H1 (cell line): ENCODE data around the gene PEX5L.

ENCODE experiments used
- BACH1 ChIP-seq: IDR thresholded peaks from 2 replicates; pipeline ENCODE4 v1.6.1; 2012; ENCODE audit warnings: low read length, improper control_type of control experiment
- CBX8 ChIP-seq: fragments of 300-800, 300-1000 bp; sonication (generic); IDR thresholded peaks from 2 replicates; pipeline ENCODE4 v1.7.1; 2016; ENCODE audit warnings: low read depth, low read length, borderline replicate concordance
- CREB1 ChIP-seq: IDR thresholded peaks from 2 replicates; pipeline ENCODE4 v1.6.1; 2012; ENCODE audit warnings: inconsistent platforms
- EP300 ChIP-seq, 2 experiments: IDR thresholded peaks; 1 replicate in 1 of 2; 2 replicates in 1 of 2; pipeline ENCODE4 v1.6.1; 2011 to 2012; ENCODE audit warnings: low read depth in 2 of 2, low read length in 2 of 2, mild to moderate bottlenecking in 2 of 2, borderline replicate concordance in 1 of 2, inconsistent platforms in 1 of 2, moderate library complexity in 1 of 2
- EZH2 ChIP-seq: fragments of 200-600 bp; sonication (generic); IDR thresholded peaks from 2 replicates; pipeline ENCODE4 v1.7.1; 2012; ENCODE audit warnings: low read depth, mild to moderate bottlenecking, moderate library complexity, low read length, inconsistent platforms; ENCODE audit not compliant: severe bottlenecking
- GTF2F1 ChIP-seq: IDR thresholded peaks from 2 replicates; pipeline ENCODE4 v1.6.1; 2012; ENCODE audit warnings: low read depth, low read length, improper control_type of control experiment, borderline replicate concordance
- POLR2A ChIP-seq, 2 experiments: IDR thresholded peaks; 1 replicate in 1 of 2; 2 replicates in 1 of 2; pipeline ENCODE4 v1.6.1; 2011; ENCODE audit warnings: low read depth in 2 of 2, low read length in 2 of 2, mild to moderate bottlenecking in 2 of 2; ENCODE audit errors: control extremely low read depth in 1 of 2
- POLR2AphosphoS5 ChIP-seq: IDR thresholded peaks from 2 replicates; pipeline ENCODE4 v1.6.1; 2011; ENCODE audit warnings: low read depth, low read length
- RFX5 ChIP-seq: IDR thresholded peaks from 2 replicates; pipeline ENCODE4 v1.6.1; 2011; ENCODE audit warnings: low read depth, low read length, improper control_type of control experiment, borderline replicate concordance
- SP1 ChIP-seq: IDR thresholded peaks from 2 replicates; pipeline ENCODE4 v1.6.1; 2011; ENCODE audit warnings: low read depth, low read length
- TAF1 ChIP-seq: IDR thresholded peaks from 2 replicates; pipeline ENCODE4 v1.6.1; 2011; ENCODE audit warnings: mild to moderate bottlenecking, low read depth, low read length
- TCF12 ChIP-seq: IDR thresholded peaks from 2 replicates; pipeline ENCODE4 v1.6.1; 2011; ENCODE audit warnings: low read depth, mild to moderate bottlenecking, low read length
- TF ChIP-seq, protein P1 (sequence below), 3 experiments: IDR thresholded peaks; 1 replicate in 2 of 3; 2 replicates in 1 of 3; pipeline versions ENCODE4 v1.5.1 to v1.6.1; 2011; ENCODE audit warnings: low read length in 3 of 3, mild to moderate bottlenecking in 3 of 3, inconsistent platforms in 2 of 3, low read depth in 1 of 3, moderate library complexity in 1 of 3; ENCODE audit not compliant: insufficient read depth in 1 of 3; ENCODE audit errors: control extremely low read depth in 1 of 3
- TF ChIP-seq, protein P2 (sequence below): IDR thresholded peaks from 2 replicates; pipeline ENCODE4 v1.6.1; 2012; ENCODE audit warnings: inconsistent platforms

GRCh38 chr3:179956416-179956830, 80.3 kb downstream of the PEX5L start:
- TF ChIP-seq CBX8 (no peak), POLR2AphosphoS5 (no peak), POLR2A (IDR thresholded peaks at IDR 0.05; ENCODE audit: control extremely low read depth in 1 of 2, low read depth in 2 of 2, low read length in 2 of 2) (no peak), GTF2F1 (no peak), CREB1 (no peak), BACH1 (no peak), SP1 (no peak), TCF12 (no peak), EZH2 (no peak), EP300 (IDR thresholded peaks at IDR 0.05; ENCODE audit: borderline replicate concordance in 1 of 2, low read depth in 2 of 2, low read length in 2 of 2) (no peak), TAF1 (no peak), RFX5 (no peak)
- TF ChIP-seq, protein P1, sequence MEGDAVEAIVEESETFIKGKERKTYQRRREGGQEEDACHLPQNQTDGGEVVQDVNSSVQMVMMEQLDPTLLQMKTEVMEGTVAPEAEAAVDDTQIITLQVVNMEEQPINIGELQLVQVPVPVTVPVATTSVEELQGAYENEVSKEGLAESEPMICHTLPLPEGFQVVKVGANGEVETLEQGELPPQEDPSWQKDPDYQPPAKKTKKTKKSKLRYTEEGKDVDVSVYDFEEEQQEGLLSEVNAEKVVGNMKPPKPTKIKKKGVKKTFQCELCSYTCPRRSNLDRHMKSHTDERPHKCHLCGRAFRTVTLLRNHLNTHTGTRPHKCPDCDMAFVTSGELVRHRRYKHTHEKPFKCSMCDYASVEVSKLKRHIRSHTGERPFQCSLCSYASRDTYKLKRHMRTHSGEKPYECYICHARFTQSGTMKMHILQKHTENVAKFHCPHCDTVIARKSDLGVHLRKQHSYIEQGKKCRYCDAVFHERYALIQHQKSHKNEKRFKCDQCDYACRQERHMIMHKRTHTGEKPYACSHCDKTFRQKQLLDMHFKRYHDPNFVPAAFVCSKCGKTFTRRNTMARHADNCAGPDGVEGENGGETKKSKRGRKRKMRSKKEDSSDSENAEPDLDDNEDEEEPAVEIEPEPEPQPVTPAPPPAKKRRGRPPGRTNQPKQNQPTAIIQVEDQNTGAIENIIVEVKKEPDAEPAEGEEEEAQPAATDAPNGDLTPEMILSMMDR (IDR thresholded peaks at IDR 0.05; ENCODE audit: control extremely low read depth in 1 of 3, insufficient read depth in 1 of 3, low read depth in 1 of 3, low read length in 3 of 3) = no peak
- TF ChIP-seq, protein P2, sequence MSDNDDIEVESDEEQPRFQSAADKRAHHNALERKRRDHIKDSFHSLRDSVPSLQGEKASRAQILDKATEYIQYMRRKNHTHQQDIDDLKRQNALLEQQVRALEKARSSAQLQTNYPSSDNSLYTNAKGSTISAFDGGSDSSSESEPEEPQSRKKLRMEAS = no peak
